K562 (cell line): Measurements from ENCODE around the gene SBK3. TPM values are rescaled to one million over a fixed set of nuclear protein-coding genes. Genes with fewer than 3 reads are reported as not detected.
A peak's percentile ranks its signal among the peaks of the same experiment; 100 is the strongest.

Experiments
- ARHGAP35 ChIP-seq: fragments of 450-650 bp; IDR thresholded peaks from 2 replicates; pipeline ENCODE4 v1.6.1; 2018; ENCODE audit not compliant: partially characterized antibody
- CBX5 ChIP-seq: IDR thresholded peaks from 2 replicates; pipeline ENCODE4 v1.6.1; 2014; ENCODE audit warnings: low read depth, borderline replicate concordance
- CXXC5 ChIP-seq: fragments of 250-450 bp; sonication (Bioruptor Pico); IDR thresholded peaks from 2 replicates; pipeline ENCODE4 v1.8.0; 2022; ENCODE audit warnings: inconsistent platforms, mild to moderate bottlenecking, moderate library complexity
- DPF2 ChIP-seq: fragments of 450-650 bp; IDR thresholded peaks from 2 replicates; pipeline ENCODE4 v1.6.1; 2016
- FOXK2 ChIP-seq, 2 experiments: fragments of 450-650 bp; IDR thresholded peaks in 1 of 2; conservative IDR thresholded peaks in 1 of 2; 2 replicates each; pipeline ENCODE4 v1.6.1; 2016; ENCODE audit warnings: low read depth in 2 of 2, mild to moderate bottlenecking in 1 of 2
- FOXP1 ChIP-seq: sonication (generic); formaldehyde crosslinking; IDR thresholded peaks from 2 replicates; pipeline ENCODE4 v1.8.0; 2022; ENCODE audit warnings: mild to moderate bottlenecking, missing genetic modification reagents
- HCFC1 ChIP-seq: IDR thresholded peaks from 2 replicates; pipeline ENCODE4 v1.6.1; 2012; ENCODE audit warnings: low read depth, low read length, improper control_type of control experiment
- HMGN3 ChIP-seq: IDR thresholded peaks from 2 replicates; pipeline ENCODE4 v1.6.1; 2011; ENCODE audit warnings: borderline replicate concordance, low read depth, mild to moderate bottlenecking, mixed read lengths, low read length; ENCODE audit not compliant: insufficient read length; ENCODE audit errors: extremely low read depth
- ILF3 ChIP-seq: fragments of 450-650 bp; IDR thresholded peaks from 2 replicates; pipeline ENCODE4 v1.6.1; 2018; ENCODE audit warnings: antibody characterized with exemption, mild to moderate bottlenecking, moderate library complexity, borderline replicate concordance
- LEF1 ChIP-seq: fragments of 450-650 bp; IDR thresholded peaks from 2 replicates; pipeline ENCODE4 v1.6.1; 2016; ENCODE audit warnings: mild to moderate bottlenecking
- NCOA2 ChIP-seq, 2 experiments: fragments of 450-650 bp; IDR thresholded peaks; 2 replicates each; pipeline ENCODE4 v1.6.1; 2018; ENCODE audit warnings: mild to moderate bottlenecking in 2 of 2, moderate library complexity in 1 of 2; ENCODE audit not compliant: partially characterized antibody in 2 of 2
- ZNF24 ChIP-seq: fragments of 450-650 bp; IDR thresholded peaks from 2 replicates; pipeline ENCODE4 v1.6.1; 2016
- ZNF445 ChIP-seq: fragments of 250-450 bp; sonication (Bioruptor Pico); IDR thresholded peaks from 2 replicates; pipeline ENCODE4 v1.4.0; 2020; ENCODE audit warnings: low read depth, mild to moderate bottlenecking, moderate library complexity
- ZSCAN32 ChIP-seq: fragments of 450-650 bp; formaldehyde crosslinking; IDR thresholded peaks from 2 replicates; pipeline ENCODE4 v1.4.0; 2020; ENCODE audit warnings: mild to moderate bottlenecking, moderate library complexity
- polyA plus RNA-seq, 8 experiments: library from polyadenylated mRNA; depleted of rRNA in 4 of 8; stranded (reverse) in 5 of 8; unstranded in 3 of 8; fragments of >200 nt; fragmentation: Nextera tagmentation in 2 of 8; fragmentation: Illumina TruSeq in 1 of 8; extraction: Ambion mirVana in 2 of 8; extraction: Trizol in 1 of 8; gene quantifications; 2 replicates each; pipeline versions ENCODE4 v1.2.1 to v1.2.3, GENCODE V29; 2011 to 2014; ENCODE audit warnings: inconsistent platforms in 1 of 8, missing spikeins in 1 of 8
- total RNA-seq, 7 experiments: library from RNA; depleted of rRNA in 6 of 7; stranded (reverse); fragments of >200 nt in 6 of 7; fragmentation: Illumina TruSeq in 2 of 7; extraction: Trizol in 2 of 7; gene quantifications; 2 replicates each; pipeline versions ENCODE4 v1.2.1 to v1.2.3, GENCODE V29; 2011 to 2021; ENCODE audit warnings: low replicate concordance in 1 of 7
- TF ChIP-seq, protein P1 (sequence below): fragments of 450-650 bp; formaldehyde crosslinking; IDR thresholded peaks from 2 replicates; pipeline ENCODE4 v1.4.0; 2020; ENCODE audit warnings: mild to moderate bottlenecking, moderate library complexity
- TF ChIP-seq, protein P2 (sequence below): sonication (generic); formaldehyde crosslinking; IDR thresholded peaks from 2 replicates; pipeline ENCODE4 v1.8.0; 2022; ENCODE audit warnings: missing genetic modification reagents, mild to moderate bottlenecking, borderline replicate concordance
- TF ChIP-seq, protein P3 (sequence below): fragments of 450-650 bp; formaldehyde crosslinking; IDR thresholded peaks from 2 replicates; pipeline ENCODE4 v1.4.0; 2020; ENCODE audit warnings: mild to moderate bottlenecking, mixed read lengths
- TF ChIP-seq, protein P4 (sequence below): fragments of 250-450 bp; sonication (Bioruptor Pico); IDR thresholded peaks from 2 replicates; pipeline ENCODE4 v1.4.0; 2020; ENCODE audit warnings: borderline replicate concordance
- TF ChIP-seq, protein P5 (sequence below): fragments of 200-800 bp; sonication (Bioruptor generic); IDR thresholded peaks from 2 replicates; pipeline ENCODE4 v1.6.1; 2017; ENCODE audit warnings: missing genetic modification characterization, missing compliant biosample characterization
- TF ChIP-seq, protein P6 (sequence below): fragments of 450-650 bp; formaldehyde crosslinking; IDR thresholded peaks from 2 replicates; pipeline ENCODE4 v1.4.0; 2022; ENCODE audit warnings: missing genetic modification characterization

Gene SBK3
- total and polyA plus RNA-seq, 9 of the 15 experiments (the other 6 are each of a cell fraction or from before 2014, with no cell fraction given), result 0.11 to 0.43 (median 0.13) TPM; not detected in 6

DNA sequence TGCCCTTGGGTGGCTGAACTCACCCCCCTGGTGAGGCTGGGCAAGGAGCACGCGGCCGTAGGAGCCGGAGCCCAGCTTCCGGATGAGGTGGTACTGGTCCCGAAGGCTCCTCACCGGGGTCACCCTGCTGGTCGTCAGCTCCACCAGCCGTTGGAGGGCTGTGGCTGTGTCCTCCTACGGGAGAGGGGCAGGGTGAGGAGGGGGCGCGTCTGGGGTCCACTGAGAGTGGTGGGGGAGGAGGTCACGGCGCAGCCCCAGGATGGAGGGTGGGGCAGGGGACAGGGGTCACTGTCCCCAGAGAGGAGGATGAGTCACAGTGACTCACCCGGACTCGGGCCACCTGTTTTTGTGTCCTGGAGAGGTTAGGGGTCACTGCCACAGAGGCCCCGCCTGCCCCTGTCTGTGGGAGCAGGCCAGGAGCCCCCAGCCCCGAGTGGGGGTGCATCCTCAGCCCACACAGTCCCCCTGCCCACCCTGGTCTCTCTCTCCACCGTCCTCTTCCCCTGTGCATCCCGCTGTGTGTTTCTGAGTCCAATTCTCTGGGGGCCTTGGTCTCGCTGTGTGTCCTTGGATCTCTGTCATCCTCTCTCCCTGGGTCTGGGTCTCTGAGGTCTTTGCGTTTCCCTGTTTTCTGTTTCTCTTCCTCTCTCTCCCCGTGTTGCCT is 435 bp downstream of the SBK3 start (continued):
- TF ChIP-seq, protein P1, sequence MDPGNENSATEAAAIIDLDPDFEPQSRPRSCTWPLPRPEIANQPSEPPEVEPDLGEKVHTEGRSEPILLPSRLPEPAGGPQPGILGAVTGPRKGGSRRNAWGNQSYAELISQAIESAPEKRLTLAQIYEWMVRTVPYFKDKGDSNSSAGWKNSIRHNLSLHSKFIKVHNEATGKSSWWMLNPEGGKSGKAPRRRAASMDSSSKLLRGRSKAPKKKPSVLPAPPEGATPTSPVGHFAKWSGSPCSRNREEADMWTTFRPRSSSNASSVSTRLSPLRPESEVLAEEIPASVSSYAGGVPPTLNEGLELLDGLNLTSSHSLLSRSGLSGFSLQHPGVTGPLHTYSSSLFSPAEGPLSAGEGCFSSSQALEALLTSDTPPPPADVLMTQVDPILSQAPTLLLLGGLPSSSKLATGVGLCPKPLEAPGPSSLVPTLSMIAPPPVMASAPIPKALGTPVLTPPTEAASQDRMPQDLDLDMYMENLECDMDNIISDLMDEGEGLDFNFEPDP, result no peak
- TF ChIP-seq, protein P2, sequence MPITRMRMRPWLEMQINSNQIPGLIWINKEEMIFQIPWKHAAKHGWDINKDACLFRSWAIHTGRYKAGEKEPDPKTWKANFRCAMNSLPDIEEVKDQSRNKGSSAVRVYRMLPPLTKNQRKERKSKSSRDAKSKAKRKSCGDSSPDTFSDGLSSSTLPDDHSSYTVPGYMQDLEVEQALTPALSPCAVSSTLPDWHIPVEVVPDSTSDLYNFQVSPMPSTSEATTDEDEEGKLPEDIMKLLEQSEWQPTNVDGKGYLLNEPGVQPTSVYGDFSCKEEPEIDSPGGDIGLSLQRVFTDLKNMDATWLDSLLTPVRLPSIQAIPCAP (CRISPR knock-in tag), result no peak
- TF ChIP-seq, protein P3, sequence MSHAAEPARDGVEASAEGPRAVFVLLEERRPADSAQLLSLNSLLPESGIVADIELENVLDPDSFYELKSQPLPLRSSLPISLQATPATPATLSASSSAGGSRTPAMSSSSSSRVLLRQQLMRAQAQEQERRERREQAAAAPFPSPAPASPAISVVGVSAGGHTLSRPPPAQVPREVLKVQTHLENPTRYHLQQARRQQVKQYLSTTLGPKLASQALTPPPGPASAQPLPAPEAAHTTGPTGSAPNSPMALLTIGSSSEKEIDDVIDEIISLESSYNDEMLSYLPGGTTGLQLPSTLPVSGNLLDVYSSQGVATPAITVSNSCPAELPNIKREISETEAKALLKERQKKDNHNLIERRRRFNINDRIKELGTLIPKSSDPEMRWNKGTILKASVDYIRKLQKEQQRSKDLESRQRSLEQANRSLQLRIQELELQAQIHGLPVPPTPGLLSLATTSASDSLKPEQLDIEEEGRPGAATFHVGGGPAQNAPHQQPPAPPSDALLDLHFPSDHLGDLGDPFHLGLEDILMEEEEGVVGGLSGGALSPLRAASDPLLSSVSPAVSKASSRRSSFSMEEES, result no peak
- TF ChIP-seq FOXP1 (no peak), ZNF24 (no peak), NCOA2 (IDR thresholded peaks at IDR 0.05; ENCODE audit: partially characterized antibody in 2 of 2) (no peak), ILF3 (no peak), CXXC5 (0 out of 2 replicates have a peak, but pooled peaks have one; percentile 27), ZNF445 (CRISPR knock-in tag) (no peak), DPF2 (peak; percentile 95), CBX5 (no peak), HCFC1 (no peak), ZSCAN32 (CRISPR knock-in tag) (no peak), LEF1 (peak; percentile 49; the same call in 1 of the 2 replicates), FOXK2 (conservative IDR thresholded peaks at IDR 0.05 in 1 of 2, IDR thresholded peaks at IDR 0.05 in 1 of 2; ENCODE audit: low read depth in 2 of 2) (no peak), HMGN3 (peak; percentile 72), ARHGAP35 (no peak)
- TF ChIP-seq, protein P4, sequence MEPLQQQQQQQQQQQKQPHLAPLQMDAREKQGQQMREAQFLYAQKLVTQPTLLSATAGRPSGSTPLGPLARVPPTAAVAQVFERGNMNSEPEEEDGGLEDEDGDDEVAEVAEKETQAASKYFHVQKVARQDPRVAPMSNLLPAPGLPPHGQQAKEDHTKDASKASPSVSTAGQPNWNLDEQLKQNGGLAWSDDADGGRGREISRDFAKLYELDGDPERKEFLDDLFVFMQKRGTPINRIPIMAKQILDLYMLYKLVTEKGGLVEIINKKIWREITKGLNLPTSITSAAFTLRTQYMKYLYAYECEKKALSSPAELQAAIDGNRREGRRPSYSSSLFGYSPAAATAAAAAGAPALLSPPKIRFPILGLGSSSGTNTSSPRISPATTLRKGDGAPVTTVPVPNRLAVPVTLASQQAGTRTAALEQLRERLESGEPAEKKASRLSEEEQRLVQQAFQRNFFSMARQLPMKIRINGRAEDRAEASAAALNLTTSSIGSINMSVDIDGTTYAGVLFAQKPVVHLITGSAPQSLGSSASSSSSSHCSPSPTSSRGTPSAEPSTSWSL (CRISPR knock-in tag), result no peak
- TF ChIP-seq, protein P5, sequence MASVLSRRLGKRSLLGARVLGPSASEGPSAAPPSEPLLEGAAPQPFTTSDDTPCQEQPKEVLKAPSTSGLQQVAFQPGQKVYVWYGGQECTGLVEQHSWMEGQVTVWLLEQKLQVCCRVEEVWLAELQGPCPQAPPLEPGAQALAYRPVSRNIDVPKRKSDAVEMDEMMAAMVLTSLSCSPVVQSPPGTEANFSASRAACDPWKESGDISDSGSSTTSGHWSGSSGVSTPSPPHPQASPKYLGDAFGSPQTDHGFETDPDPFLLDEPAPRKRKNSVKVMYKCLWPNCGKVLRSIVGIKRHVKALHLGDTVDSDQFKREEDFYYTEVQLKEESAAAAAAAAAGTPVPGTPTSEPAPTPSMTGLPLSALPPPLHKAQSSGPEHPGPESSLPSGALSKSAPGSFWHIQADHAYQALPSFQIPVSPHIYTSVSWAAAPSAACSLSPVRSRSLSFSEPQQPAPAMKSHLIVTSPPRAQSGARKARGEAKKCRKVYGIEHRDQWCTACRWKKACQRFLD, result no peak
- TF ChIP-seq, protein P6, sequence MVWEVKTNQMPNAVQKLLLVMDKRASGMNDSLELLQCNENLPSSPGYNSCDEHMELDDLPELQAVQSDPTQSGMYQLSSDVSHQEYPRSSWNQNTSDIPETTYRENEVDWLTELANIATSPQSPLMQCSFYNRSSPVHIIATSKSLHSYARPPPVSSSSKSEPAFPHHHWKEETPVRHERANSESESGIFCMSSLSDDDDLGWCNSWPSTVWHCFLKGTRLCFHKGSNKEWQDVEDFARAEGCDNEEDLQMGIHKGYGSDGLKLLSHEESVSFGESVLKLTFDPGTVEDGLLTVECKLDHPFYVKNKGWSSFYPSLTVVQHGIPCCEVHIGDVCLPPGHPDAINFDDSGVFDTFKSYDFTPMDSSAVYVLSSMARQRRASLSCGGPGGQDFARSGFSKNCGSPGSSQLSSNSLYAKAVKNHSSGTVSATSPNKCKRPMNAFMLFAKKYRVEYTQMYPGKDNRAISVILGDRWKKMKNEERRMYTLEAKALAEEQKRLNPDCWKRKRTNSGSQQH (CRISPR knock-in tag), result 0 out of 2 replicates have a peak, but pooled peaks have one; percentile 59
